GM12878 (cell line): ENCODE data around the gene CATSPERD. TPM values are rescaled to one million over a fixed set of nuclear protein-coding genes. Genes with fewer than 3 reads are reported as not detected.
A peak's percentile ranks its signal among the peaks of the same experiment; 100 is the strongest.

Source experiments
- ATAC-seq: fragments of 200-7000 bp; cut with Tn5 transposase; 3 replicates; pipeline ENCODE4 v1.9.1; 2020; ENCODE audit warnings: mild to moderate bottlenecking, moderate library complexity
- BruUV-seq: library from RNA; stranded (reverse); fragments of 400-500 nt; replicated peaks from 2 replicates; lab custom pipeline; 2021; lab: Mats Ljungman, UMichigan
- CTCF ChIA-PET: fragments of 300-600 bp; sonication (Branson Sonifier 250); formaldehyde crosslinking; extraction: SDS; loops from one replicate; lab custom pipeline; 2021; ENCODE audit warnings: inconsistent platforms; lab: Yijun Ruan, JAX
- POLR2A ChIA-PET: fragments of 350-600 bp; formaldehyde crosslinking; extraction: SDS; loops from one replicate; lab custom pipeline; 2021; ENCODE audit warnings: inconsistent platforms; lab: Charles Lee
- RAD21 ChIA-PET: fragments of 300-600 bp; sonication (Branson Sonifier 250); formaldehyde crosslinking; loops from one replicate; lab custom pipeline; 2023; ENCODE audit warnings: antibody characterized with exemption; ENCODE audit not compliant: unreplicated experiment; lab: Charles Lee
- SMC1A ChIA-PET: fragments of 300-600 bp; sonication (Branson Sonifier 250); formaldehyde crosslinking; loops from one replicate; lab custom pipeline; 2023; ENCODE audit not compliant: unreplicated experiment, uncharacterized antibody; lab: Charles Lee
- DNase-seq: peaks from one replicate; pipeline ENCODE4 v3.0.0-alpha.2; 2011; ENCODE audit warnings: low read depth, low spot score
- FAIRE-seq: peaks from 3 replicates; lab custom pipeline; 2011; peaks lifted over from hg19 to GRCh38; lab: Jason Lieb, UNC
- H2AFZ ChIP-seq: 2 replicates; pipeline ENCODE4 v1.6.0; 2011; ENCODE audit warnings: low read depth, low read length, control low read depth; ENCODE audit not compliant: control insufficient read depth
- H3K27ac ChIP-seq: 2 replicates; pipeline ENCODE4 v1.5.1; 2011; ENCODE audit warnings: control low read depth; ENCODE audit not compliant: control insufficient read depth, insufficient read depth
- H3K27me3 ChIP-seq, 2 experiments: replicated peaks in 1 of 2; 2 replicates each; pipeline versions ENCODE4 v1.6.0 to v1.6.1; 2011; ENCODE audit warnings: low read length in 1 of 2; ENCODE audit not compliant: control insufficient read depth in 2 of 2, insufficient read depth in 2 of 2
- H3K36me3 ChIP-seq, 2 experiments: 2 replicates each; pipeline ENCODE4 v1.5.1; 2011; ENCODE audit warnings: low read length in 1 of 2; ENCODE audit not compliant: control insufficient read depth in 2 of 2, insufficient read depth in 2 of 2
- H3K4me1 ChIP-seq: 2 replicates; pipeline ENCODE4 v1.6.1; 2011; ENCODE audit warnings: mild to moderate bottlenecking, low read length, moderate library complexity, mixed read lengths; ENCODE audit not compliant: control insufficient read depth, insufficient read depth
- H3K4me2 ChIP-seq: 2 replicates; pipeline ENCODE4 v1.6.0; 2011; ENCODE audit warnings: control low read depth; ENCODE audit not compliant: control insufficient read depth, insufficient read depth
- H3K4me3 ChIP-seq: fragments of 200-600 bp; sonication (generic); 2 replicates; pipeline ENCODE4 v1.5.1; 2016
- H3K79me2 ChIP-seq: 2 replicates; pipeline ENCODE4 v1.6.0; 2011; ENCODE audit warnings: low read length; ENCODE audit not compliant: control insufficient read depth, insufficient read depth
- H3K9ac ChIP-seq: 2 replicates; pipeline ENCODE4 v1.8.0; 2011; ENCODE audit warnings: low read length, control low read depth, mixed read lengths; ENCODE audit not compliant: control insufficient read depth, insufficient read depth
- H3K9me3 ChIP-seq: replicated peaks from 3 replicates; pipeline ENCODE4 v1.5.1; 2011; ENCODE audit warnings: mild to moderate bottlenecking, low read length; ENCODE audit not compliant: control insufficient read depth, insufficient read depth
- H4K20me1 ChIP-seq: 2 replicates; pipeline ENCODE4 v1.6.0; 2011; ENCODE audit not compliant: control insufficient read depth, insufficient read depth
- EGR1 ChIP-seq, 2 experiments: IDR thresholded peaks; 1 replicate in 1 of 2; 2 replicates in 1 of 2; pipeline ENCODE4 v1.6.1; 2011 to 2012; ENCODE audit warnings: low read depth in 2 of 2, low read length in 2 of 2, borderline replicate concordance in 1 of 2, mild to moderate bottlenecking in 1 of 2, moderate library complexity in 1 of 2
- IRF5 ChIP-seq: fragments of 450-650 bp; IDR thresholded peaks from 2 replicates; pipeline ENCODE4 v1.6.1; 2017; ENCODE audit warnings: borderline replicate concordance
- NBN ChIP-seq: fragments of 450-650 bp; IDR thresholded peaks from 2 replicates; pipeline ENCODE4 v1.6.1; 2016
- POU2F2 ChIP-seq: IDR thresholded peaks from 3 replicates; pipeline ENCODE4 v1.6.1; 2011; ENCODE audit warnings: low read depth, mild to moderate bottlenecking, low read length, borderline replicate concordance
- ZNF592 ChIP-seq: fragments of 450-650 bp; IDR thresholded peaks from 2 replicates; pipeline ENCODE4 v1.6.1; 2017; ENCODE audit warnings: mild to moderate bottlenecking, moderate library complexity
- WGBS: methylation state at CpG from one replicate; pipeline ENCODE4 v1.1.6; 2016; ENCODE audit warnings: low lambda C conversion rate; ENCODE audit not compliant: insufficient replicate concordance, insufficient coverage; ENCODE audit errors: missing lambda C conversion rate; 5-methylcytosine and 5-hydroxymethylcytosine counted together
- in situ Hi-C: fragments of 300-500 bp; cut with MboI; formaldehyde crosslinking; loops from 9 replicates; pipeline ENCODE4 v1.14.3; 2018; ENCODE audit warnings: mixed read lengths
- intact Hi-C: fragments of 100-400 bp; cut with micrococcal nuclease; formaldehyde crosslinking; loops from one replicate; pipeline ENCODE4 v1.14.2; 2022; ENCODE audit not compliant: unreplicated experiment
- polyA plus RNA-seq, 11 experiments: library from polyadenylated mRNA; depleted of rRNA in 4 of 11; unstranded in 6 of 11; stranded (reverse) in 5 of 11; fragments of >200 nt; fragmentation: Nextera tagmentation in 4 of 11; fragmentation: Illumina TruSeq in 1 of 11; extraction: Ambion mirVana in 4 of 11; extraction: Trizol in 1 of 11; gene quantifications; 1 replicate in 1 of 11; 2 replicates in 10 of 11; pipeline versions ENCODE4 v1.2.1 to v1.2.3, GENCODE V29; 2011 to 2016; ENCODE audit warnings: inconsistent platforms in 2 of 11, missing spikeins in 2 of 11, low read depth in 1 of 11
- total RNA-seq, 4 experiments: library from RNA; depleted of rRNA in 3 of 4; stranded (reverse); fragments of >200 nt in 3 of 4; fragmentation: Illumina TruSeq in 1 of 4; extraction: Trizol in 1 of 4; gene quantifications; 2 replicates each; pipeline versions ENCODE4 v1.2.1 to v1.2.3, GENCODE V29; 2013 to 2021

CATSPERD gene
- total and polyA plus RNA-seq, 10 of the 15 experiments (the other 5 are each of a cell fraction or from before 2014, with no cell fraction given) = 0.02 to 0.38 (median 0.11) TPM; not detected in 5

GRCh38 chr19:5804516-5805461, 84.4 kb downstream of the CATSPERD start, which contains the start of gene NRTN:
Gene NRTN (plus strand): TSS chr19:5805067. CDS start chr19:5824166, 19,099 bp downstream.
- CTCF ChIA-PET = interaction anchor here (0.5 to 1.7 kb wide), 49 partner anchors 7 to 1238 kb away, joined by 3 to 45 read pairs (median 4); partner anchors contain the start of genes DUS3L, NDUFA11, RFX2 and RPL36
- Histone ChIP-seq H3K4me1 (peaks cover 7% of the 10 kb centered on the region), H2AFZ (peak within 1 kb of the TSS; percentile 80; the same call in 1 of the 2 replicates), H3K36me3 (no peaks in the 10 kb centered on the region), H3K9me3 (no peaks in the 10 kb centered on the region), H3K79me2 (no peaks in the 10 kb centered on the region)
- DNase-seq = no peak
- SMC1A ChIA-PET = interaction anchor here (0.6 to 1.9 kb wide), 13 partner anchors 9 to 224 kb away, joined by 3 to 13 read pairs (median 3); partner anchors contain the start of genes NDUFA11 and VMAC
- TF ChIP-seq ZNF592 = no peak
- TF ChIP-seq EGR1 (IDR thresholded peaks at IDR 0.05; ENCODE audit: borderline replicate concordance in 1 of 2, low read depth in 2 of 2, low read length in 2 of 2) = peak in 1 of 2 experiments; percentile 34; a peak in 1 of 3 replicates
- TF ChIP-seq POU2F2 = no peak
- no peak for TF ChIP-seq IRF5
- no peak for TF ChIP-seq NBN
- TF ChIP-seq, all 136 proteins: peak for 1
- Histone ChIP-seq H4K20me1 (no peaks in the 10 kb centered on the region), H3K27ac (no peak within 1 kb of the TSS), H3K4me3 (no peak within 1 kb of the TSS), H3K9ac (no peak within 1 kb of the TSS), H3K27me3 (no peaks in the 10 kb centered on the region; a peak in 2 of 4 replicates), H3K4me2 (peak within 1 kb of the TSS; percentile 97)
- WGBS = 10% methylated on average over 31 of the region's 107 CpGs
- BruUV-seq = no TSS peak
- ChIA-PET POLR2A (interaction anchor here (1.3 to 1.4 kb wide), 2 partner anchors 14 to 99 kb away, joined by 4 to 7 read pairs; partner anchors contain the start of genes DUS3L and NDUFA11), RAD21 (interaction anchor here (0.6 to 2.1 kb wide), 12 partner anchors 15 to 549 kb away, joined by 3 to 15 read pairs (median 6); partner anchors contain the start of genes NDUFA11 and VMAC)
- intact Hi-C loops (loop anchor here (2.0 to 10.0 kb wide), 2 partner anchors 80 to 220 kb away; no protein-coding TSS in a partner anchor), in situ Hi-C loops (loop anchor here (5.0 kb wide), 1 partner anchor 218 kb away; no protein-coding TSS in a partner anchor)
- ATAC-seq = peak; percentile 44
- FAIRE-seq = no peak
